ENCODE data around the gene FPR1. TPM values are rescaled to one million over a fixed set of nuclear protein-coding genes. Genes with fewer than 3 reads are reported as not detected.

The FPR1 gene
- total RNA-seq, 1 donor from 2014 or later, result 53.3 TPM

- no peak for TF ChIP-seq CTCF (IDR thresholded peaks at IDR 0.05)
- H3K4me3 ChIP-seq, result no peak overlapping the region
These were observed 50.1 kb downstream of the FPR1 start for GRCh38 chr19:51701468-51702100.

GRCh38 chr19:51699170-51699569, 52.5 kb downstream of the FPR1 start:
- intact Hi-C loops (cut with DNase I), result no loop called here
- H3K36me3 ChIP-seq, result peaks cover 42% of the 10 kb centered on the region

More at GRCh38 chr19:51701468-51702100, 50.1 kb downstream of the FPR1 start:
- peak overlapping the region; percentile 8 for H3K27ac ChIP-seq
- H3K4me1 ChIP-seq, result peaks cover 20% of the 10 kb centered on the region
- H3K36me3 ChIP-seq, result peaks cover 45% of the 10 kb centered on the region
- DNase-seq (no peak), ATAC-seq (no peak)
- intact Hi-C loops (cut with DNase I), result no loop called here
- H3K9me3 ChIP-seq, result no peaks in the 10 kb centered on the region
- H3K27me3 ChIP-seq, result no peaks in the 10 kb centered on the region

GRCh38 chr19:51698296-51698695, 53.4 kb downstream of the FPR1 start:
- Histone ChIP-seq H3K27me3 (no peaks in the 10 kb centered on the region), H3K36me3 (peaks cover 42% of the 10 kb centered on the region), H3K9me3 (no peaks in the 10 kb centered on the region), H3K27ac (no peak overlapping the region), H3K4me1 (peaks cover 8% of the 10 kb centered on the region), H3K4me3 (no peak overlapping the region)
- ATAC-seq (no peak), DNase-seq (no peak)
- intact Hi-C loops (cut with DNase I), result no loop called here
- no peak for TF ChIP-seq CTCF (IDR thresholded peaks at IDR 0.05)

More at GRCh38 chr19:51699170-51699569, 52.5 kb downstream of the FPR1 start:
- Histone ChIP-seq H3K4me3 (no peak overlapping the region), H3K27ac (no peak overlapping the region), H3K4me1 (peaks cover 12% of the 10 kb centered on the region), H3K27me3 (no peaks in the 10 kb centered on the region), H3K9me3 (no peaks in the 10 kb centered on the region)
- no peak for TF ChIP-seq CTCF (IDR thresholded peaks at IDR 0.05)
- DNase-seq (no peak), ATAC-seq (no peak)

GRCh38 chr19:51697169-51697776, 54.4 kb downstream of the FPR1 start:
- peaks cover 42% of the 10 kb centered on the region for H3K36me3 ChIP-seq
- H3K27ac ChIP-seq, result no peak overlapping the region
- H3K9me3 ChIP-seq, result no peaks in the 10 kb centered on the region
- peaks cover 2% of the 10 kb centered on the region for H3K4me1 ChIP-seq
- no peaks in the 10 kb centered on the region for H3K27me3 ChIP-seq
- no peak for DNase-seq
- no peak overlapping the region for H3K4me3 ChIP-seq
- intact Hi-C loops (cut with DNase I), result no loop called here
- no peak for ATAC-seq
- TF ChIP-seq CTCF (IDR thresholded peaks at IDR 0.05), result no peak

- Histone ChIP-seq H3K9me3 (no peaks in the 10 kb centered on the region), H3K4me3 (no peak overlapping the region), H3K4me1 (peaks cover 9% of the 10 kb centered on the region), H3K27ac (no peak overlapping the region), H3K27me3 (no peaks in the 10 kb centered on the region), H3K36me3 (peaks cover 42% of the 10 kb centered on the region)
- intact Hi-C loops (cut with DNase I), result no loop called here
- ATAC-seq (no peak), DNase-seq (no peak)
- no peak for TF ChIP-seq CTCF (IDR thresholded peaks at IDR 0.05)
These were observed 55.1 kb downstream of the FPR1 start for GRCh38 chr19:51696606-51697005.

Other genes starting within 250 kb of the FPR1 start
- 9.4 TPM for gene SIGLEC6, start 220.2 kb downstream of the FPR1 start, total RNA-seq
- gene ZNF175, start 180.6 kb downstream of the FPR1 start, total RNA-seq, result 13.8 TPM
- gene SIGLEC5, start 121.5 kb downstream of the FPR1 start, total RNA-seq, result 0.90 TPM
- 11.8 TPM for gene SIGLEC14, start 105.1 kb downstream of the FPR1 start, total RNA-seq
- 24.0 TPM for gene SPACA6, start 58.5 kb downstream of the FPR1 start, total RNA-seq
- 3.7 TPM for gene HAS1, start 27.9 kb downstream of the FPR1 start, total RNA-seq
- gene FPR2, start 9.3 kb upstream of the FPR1 start, total RNA-seq, result 12.5 TPM
- gene FPR3, start 43.3 kb upstream of the FPR1 start, total RNA-seq, result 41.0 TPM
- gene ZNF577, start 136.1 kb upstream of the FPR1 start, total RNA-seq, result 9.4 TPM
- 11.1 TPM for gene ZNF649, start 153.1 kb upstream of the FPR1 start, total RNA-seq
- gene ZNF613, start 175.6 kb upstream of the FPR1 start, total RNA-seq, result 5.8 TPM
- gene ZNF350, start 235.0 kb upstream of the FPR1 start, total RNA-seq, result 13.0 TPM